Panc1 (cell line): ENCODE data around the gene TANGO2. TPM values are rescaled to one million over a fixed set of nuclear protein-coding genes. Genes with fewer than 3 reads are reported as not detected.

Experiments used
- ATAC-seq: fragments of 200-7000 bp; cut with Tn5 transposase; 2 replicates; pipeline ENCODE4 v1.9.1; 2020; ENCODE audit warnings: mild to moderate bottlenecking, moderate library complexity
- BruUV-seq: library from RNA; stranded (reverse); fragments of 400-500 nt; replicated peaks from 2 replicates; lab custom pipeline; 2021; lab: Mats Ljungman, UMichigan
- CTCF ChIA-PET: fragments of 300-600 bp; sonication (Branson Sonifier 250); formaldehyde crosslinking; loops from one replicate; lab custom pipeline; 2022; ENCODE audit warnings: antibody characterized with exemption; lab: Charles Lee
- POLR2A ChIA-PET: fragments of 300-600 bp; sonication (Branson Sonifier 250); formaldehyde crosslinking; loops from one replicate; lab custom pipeline; 2022; ENCODE audit warnings: antibody characterized with exemption; lab: Charles Lee
- DNase-seq: peaks from one replicate; pipeline ENCODE4 v3.0.0-alpha.2; 2010; ENCODE audit warnings: low read depth, low spot score
- H3K27ac ChIP-seq: 2 replicates; pipeline ENCODE4 v1.5.1; 2011; ENCODE audit warnings: mild to moderate bottlenecking, low read length, inconsistent platforms
- H3K27me3 ChIP-seq: fragments of 200-500 bp; sonication (Bioruptor generic); 2 replicates; pipeline ENCODE4 v1.6.0; 2014; ENCODE audit warnings: low read length, inconsistent platforms; ENCODE audit not compliant: control insufficient read depth, insufficient read depth
- H3K36me3 ChIP-seq: fragments of 200-500 bp; sonication (Bioruptor generic); 2 replicates; pipeline ENCODE4 v1.5.1; 2014; ENCODE audit warnings: inconsistent platforms, mild to moderate bottlenecking, low read length, moderate library complexity; ENCODE audit not compliant: control insufficient read depth, insufficient read depth
- H3K4me1 ChIP-seq: 2 replicates; pipeline ENCODE4 v1.5.1; 2011; ENCODE audit warnings: inconsistent platforms, mild to moderate bottlenecking, low read length, moderate library complexity; ENCODE audit not compliant: control insufficient read depth, insufficient read depth
- H3K4me3 ChIP-seq, 2 experiments: 2 replicates each; pipeline ENCODE4 v1.5.1; 2011 to 2012; ENCODE audit warnings: low read depth in 2 of 2, low read length in 2 of 2, mild to moderate bottlenecking in 2 of 2, inconsistent platforms in 1 of 2, moderate library complexity in 1 of 2
- H3K9me3 ChIP-seq: fragments of 200-500 bp; sonication (Bioruptor generic); 2 replicates; pipeline ENCODE4 v1.5.1; 2014; ENCODE audit warnings: low read depth, mild to moderate bottlenecking, inconsistent platforms, low read length, moderate library complexity; ENCODE audit not compliant: control insufficient read depth, insufficient read depth
- POLR2AphosphoS5 ChIP-seq: IDR thresholded peaks from 2 replicates; pipeline ENCODE4 v1.6.1; 2012; ENCODE audit warnings: mild to moderate bottlenecking, low read depth, low read length, moderate library complexity
- SIN3A ChIP-seq: IDR thresholded peaks from 2 replicates; pipeline ENCODE4 v1.6.1; 2012; ENCODE audit warnings: low read depth, mild to moderate bottlenecking, low read length, moderate library complexity, borderline replicate concordance; ENCODE audit not compliant: insufficient read depth
- TCF7L2 ChIP-seq: IDR thresholded peaks from 2 replicates; pipeline ENCODE4 v1.6.1; 2011; ENCODE audit warnings: mild to moderate bottlenecking, low read depth, low read length, inconsistent platforms
- in situ Hi-C: cut with HindIII; loops from 2 replicates; pipeline ENCODE4 v1.10.0; 2016; ENCODE audit warnings: low sequenced_read_pairs, low pct_unique_long_range_greater_than_20kb
- intact Hi-C: fragments of 100-400 bp; cut with micrococcal nuclease; formaldehyde crosslinking; loops from one replicate; pipeline ENCODE4 v1.10.0; 2022; ENCODE audit not compliant: unreplicated experiment
- total RNA-seq: library from RNA; stranded (reverse); gene quantifications from one replicate; pipeline ENCODE4 v1.2.1, GENCODE V29; 2021; ENCODE audit not compliant: unreplicated experiment
- TF ChIP-seq, protein P1 (sequence below), 2 experiments: IDR thresholded peaks; 2 replicates each; pipeline ENCODE4 v1.6.1; 2011 to 2012; ENCODE audit warnings: low read depth in 2 of 2, control low read depth in 1 of 2, low read length in 1 of 2, mild to moderate bottlenecking in 1 of 2, moderate library complexity in 1 of 2; ENCODE audit not compliant: insufficient read depth in 1 of 2
- TF ChIP-seq, protein P2 (sequence below): fragments of 450-650 bp; IDR thresholded peaks from 2 replicates; pipeline ENCODE4 v1.5.1; 2017; ENCODE audit warnings: mild to moderate bottlenecking

Gene TANGO2
- total RNA-seq, 1 experiment from 2014 or later: 32.2 TPM

DNA sequence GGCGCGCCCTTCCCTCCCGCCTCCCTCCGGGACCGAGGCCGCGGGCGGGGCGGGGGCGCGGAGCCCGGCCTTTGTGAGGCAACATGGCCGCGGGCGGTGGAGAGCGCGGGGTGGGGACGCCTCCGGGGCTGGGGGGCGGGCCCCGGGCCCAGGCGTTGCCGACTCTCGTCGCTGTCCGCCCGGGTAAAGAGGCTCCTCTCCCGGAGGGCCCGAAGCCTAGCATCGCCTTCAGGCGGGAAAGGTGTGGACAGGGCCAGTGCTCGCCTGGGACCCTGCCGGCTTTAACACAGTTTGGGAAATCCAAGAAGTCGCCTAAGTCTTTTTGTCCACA lies 59.5 kb downstream of the TANGO2 start:
- H3K9me3 ChIP-seq: no peaks in the 10 kb centered on the region
- POLR2A ChIA-PET: no interaction called here
- CTCF ChIA-PET: no interaction called here
- BruUV-seq: no TSS peak
- DNase-seq: no peak
- H3K27me3 ChIP-seq: no peaks in the 10 kb centered on the region
- H3K4me3 ChIP-seq: peak overlapping the region; percentile 80 to 82
- intact Hi-C loops (no loop called here), in situ Hi-C loops (no loop called here)
- TF ChIP-seq, protein P1, sequence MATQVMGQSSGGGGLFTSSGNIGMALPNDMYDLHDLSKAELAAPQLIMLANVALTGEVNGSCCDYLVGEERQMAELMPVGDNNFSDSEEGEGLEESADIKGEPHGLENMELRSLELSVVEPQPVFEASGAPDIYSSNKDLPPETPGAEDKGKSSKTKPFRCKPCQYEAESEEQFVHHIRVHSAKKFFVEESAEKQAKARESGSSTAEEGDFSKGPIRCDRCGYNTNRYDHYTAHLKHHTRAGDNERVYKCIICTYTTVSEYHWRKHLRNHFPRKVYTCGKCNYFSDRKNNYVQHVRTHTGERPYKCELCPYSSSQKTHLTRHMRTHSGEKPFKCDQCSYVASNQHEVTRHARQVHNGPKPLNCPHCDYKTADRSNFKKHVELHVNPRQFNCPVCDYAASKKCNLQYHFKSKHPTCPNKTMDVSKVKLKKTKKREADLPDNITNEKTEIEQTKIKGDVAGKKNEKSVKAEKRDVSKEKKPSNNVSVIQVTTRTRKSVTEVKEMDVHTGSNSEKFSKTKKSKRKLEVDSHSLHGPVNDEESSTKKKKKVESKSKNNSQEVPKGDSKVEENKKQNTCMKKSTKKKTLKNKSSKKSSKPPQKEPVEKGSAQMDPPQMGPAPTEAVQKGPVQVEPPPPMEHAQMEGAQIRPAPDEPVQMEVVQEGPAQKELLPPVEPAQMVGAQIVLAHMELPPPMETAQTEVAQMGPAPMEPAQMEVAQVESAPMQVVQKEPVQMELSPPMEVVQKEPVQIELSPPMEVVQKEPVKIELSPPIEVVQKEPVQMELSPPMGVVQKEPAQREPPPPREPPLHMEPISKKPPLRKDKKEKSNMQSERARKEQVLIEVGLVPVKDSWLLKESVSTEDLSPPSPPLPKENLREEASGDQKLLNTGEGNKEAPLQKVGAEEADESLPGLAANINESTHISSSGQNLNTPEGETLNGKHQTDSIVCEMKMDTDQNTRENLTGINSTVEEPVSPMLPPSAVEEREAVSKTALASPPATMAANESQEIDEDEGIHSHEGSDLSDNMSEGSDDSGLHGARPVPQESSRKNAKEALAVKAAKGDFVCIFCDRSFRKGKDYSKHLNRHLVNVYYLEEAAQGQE (IDR thresholded peaks at IDR 0.05; ENCODE audit: insufficient read depth in 1 of 2, low read depth in 2 of 2, low read length in 1 of 2): no peak
- TF ChIP-seq SIN3A (no peak), POLR2AphosphoS5 (no peak), TCF7L2 (no peak)
- TF ChIP-seq, protein P2, sequence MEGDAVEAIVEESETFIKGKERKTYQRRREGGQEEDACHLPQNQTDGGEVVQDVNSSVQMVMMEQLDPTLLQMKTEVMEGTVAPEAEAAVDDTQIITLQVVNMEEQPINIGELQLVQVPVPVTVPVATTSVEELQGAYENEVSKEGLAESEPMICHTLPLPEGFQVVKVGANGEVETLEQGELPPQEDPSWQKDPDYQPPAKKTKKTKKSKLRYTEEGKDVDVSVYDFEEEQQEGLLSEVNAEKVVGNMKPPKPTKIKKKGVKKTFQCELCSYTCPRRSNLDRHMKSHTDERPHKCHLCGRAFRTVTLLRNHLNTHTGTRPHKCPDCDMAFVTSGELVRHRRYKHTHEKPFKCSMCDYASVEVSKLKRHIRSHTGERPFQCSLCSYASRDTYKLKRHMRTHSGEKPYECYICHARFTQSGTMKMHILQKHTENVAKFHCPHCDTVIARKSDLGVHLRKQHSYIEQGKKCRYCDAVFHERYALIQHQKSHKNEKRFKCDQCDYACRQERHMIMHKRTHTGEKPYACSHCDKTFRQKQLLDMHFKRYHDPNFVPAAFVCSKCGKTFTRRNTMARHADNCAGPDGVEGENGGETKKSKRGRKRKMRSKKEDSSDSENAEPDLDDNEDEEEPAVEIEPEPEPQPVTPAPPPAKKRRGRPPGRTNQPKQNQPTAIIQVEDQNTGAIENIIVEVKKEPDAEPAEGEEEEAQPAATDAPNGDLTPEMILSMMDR: no peak
- H3K4me1 ChIP-seq: peaks cover 11% of the 10 kb centered on the region
- peaks cover 3% of the 10 kb centered on the region for H3K36me3 ChIP-seq
- peak overlapping the region; percentile 94 for H3K27ac ChIP-seq
- peak; percentile 79 for ATAC-seq

DNA sequence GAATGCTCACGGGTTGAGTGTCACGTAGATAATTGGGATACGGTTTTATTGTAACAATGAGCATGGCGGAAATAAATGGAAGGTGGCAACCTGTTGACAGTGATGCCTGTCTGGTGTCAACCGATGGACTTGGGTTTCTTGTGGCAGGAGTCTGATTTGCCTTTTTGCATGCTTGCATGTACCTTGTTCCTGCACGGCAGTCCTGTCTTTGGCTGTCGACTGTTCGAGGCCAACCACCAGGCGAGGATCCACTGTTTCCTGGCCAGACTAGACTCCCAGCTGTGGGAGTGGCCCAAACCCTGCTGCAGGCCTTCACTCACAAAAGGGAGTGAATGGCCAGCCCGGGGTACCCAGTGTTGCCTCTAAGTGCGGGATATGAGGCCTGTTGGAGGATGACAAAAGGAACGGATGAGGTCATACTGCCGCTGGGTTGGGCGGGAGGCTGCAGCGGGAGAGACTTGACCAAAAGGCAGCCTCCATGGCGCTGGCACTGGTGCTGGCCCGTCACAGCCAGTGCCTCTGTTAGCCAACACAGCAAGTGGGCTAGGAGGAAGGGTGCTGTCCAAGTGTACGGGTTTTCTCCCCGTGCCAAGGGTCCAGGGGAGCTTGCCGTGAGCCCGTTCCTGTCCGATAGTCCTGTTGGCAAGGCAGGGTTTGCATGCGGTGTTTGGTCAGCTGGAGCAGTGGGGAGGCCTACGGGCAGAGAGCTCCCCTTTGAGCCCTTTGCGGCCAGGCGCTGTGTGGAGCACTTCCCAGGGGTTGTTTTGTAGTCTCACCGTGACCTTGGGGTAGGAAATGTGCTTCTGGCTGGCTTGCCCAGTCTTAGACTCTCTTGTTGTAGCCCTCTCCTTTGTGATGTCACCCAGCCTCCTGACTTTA lies 60.1 kb downstream of the TANGO2 start:
- no peak for TF ChIP-seq SIN3A
- TF ChIP-seq POLR2AphosphoS5: no peak
- no peak for TF ChIP-seq TCF7L2
- TF ChIP-seq, protein P2: no peak
- TF ChIP-seq, protein P1 (IDR thresholded peaks at IDR 0.05; ENCODE audit: insufficient read depth in 1 of 2, low read depth in 2 of 2, low read length in 1 of 2): no peak
- ATAC-seq (0 out of 2 replicates have a peak, but pooled peaks have one; percentile 3), DNase-seq (no peak)
- Histone ChIP-seq H3K4me3 (peak overlapping the region; percentile 80 to 82), H3K36me3 (peaks cover 3% of the 10 kb centered on the region), H3K27ac (peak overlapping the region; percentile 94), H3K4me1 (peaks cover 11% of the 10 kb centered on the region), H3K27me3 (no peaks in the 10 kb centered on the region), H3K9me3 (no peaks in the 10 kb centered on the region)
- in situ Hi-C loops (no loop called here), intact Hi-C loops (no loop called here)
- CTCF ChIA-PET: no interaction called here
- POLR2A ChIA-PET: no interaction called here
- TSS peak; percentile 66 for BruUV-seq
